GM21367 (cell line): ENCODE results near the gene DDHD1.
"Not testable (repeated sequence)": the region's sequence is repeated elsewhere in the genome, so short reads cannot be mapped to it uniquely, and the experiment has no call there.

ENCODE experiments used
- ATAC-seq: cut with Tn5 transposase; IDR thresholded peaks from one replicate; pipeline ENCODE4 v1.9.1; 2021; ENCODE audit not compliant: unreplicated experiment

The DDHD1 gene

GRCh38 chr14:53152184-53152886 is 788 bp downstream of the DDHD1 start:
- ATAC-seq, result peak; percentile 13

DNA sequence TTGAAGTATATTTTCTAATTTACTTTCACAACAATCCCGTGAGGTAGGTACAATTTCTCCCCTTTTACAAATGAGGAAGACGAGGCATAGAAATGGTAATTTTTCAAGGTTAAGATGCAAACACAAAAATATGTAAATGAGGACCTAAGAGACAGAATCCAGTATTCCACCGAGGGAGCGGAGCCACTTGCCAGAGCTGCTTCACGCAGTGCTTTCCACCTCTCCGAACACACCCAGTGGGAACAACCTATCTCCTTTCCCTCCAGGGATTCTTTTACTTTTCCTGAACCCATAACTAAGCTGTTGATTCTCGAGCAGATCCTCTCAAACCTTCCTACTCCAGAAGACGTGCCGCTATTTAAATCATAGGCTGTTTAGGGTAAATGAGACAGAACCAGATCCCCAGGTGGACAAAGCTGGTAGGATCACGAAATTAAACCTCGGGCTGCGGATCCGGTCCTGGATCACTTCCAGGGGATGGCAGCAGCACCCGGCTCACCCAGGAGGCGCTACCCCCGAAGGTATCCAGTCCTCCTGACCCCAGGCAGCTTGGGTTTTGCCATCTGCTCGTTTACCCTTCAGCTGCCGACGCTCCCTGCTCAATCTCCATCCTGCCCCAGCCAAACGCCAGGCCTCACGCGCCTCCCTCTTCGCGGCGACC is 1.5 kb downstream of the DDHD1 start:
- no peak for ATAC-seq

- ATAC-seq, result no peak
Observed at GRCh38 chr14:53149668-53150316, 3.3 kb downstream of the DDHD1 start.

- no peak for ATAC-seq
Observed at GRCh38 chr14:53148671-53149070, 4.5 kb downstream of the DDHD1 start.

- no peak for ATAC-seq
Observed at GRCh38 chr14:53147893-53148292, 5.2 kb downstream of the DDHD1 start.

GRCh38 chr14:53147208-53147607 is 5.9 kb downstream of the DDHD1 start:
- peak; percentile 37 for ATAC-seq

GRCh38 chr14:53146739-53147138 is 6.4 kb downstream of the DDHD1 start:
- no peak for ATAC-seq

- peak; percentile 59 for ATAC-seq
Observed at GRCh38 chr14:53144244-53144643, 8.9 kb downstream of the DDHD1 start.

DNA sequence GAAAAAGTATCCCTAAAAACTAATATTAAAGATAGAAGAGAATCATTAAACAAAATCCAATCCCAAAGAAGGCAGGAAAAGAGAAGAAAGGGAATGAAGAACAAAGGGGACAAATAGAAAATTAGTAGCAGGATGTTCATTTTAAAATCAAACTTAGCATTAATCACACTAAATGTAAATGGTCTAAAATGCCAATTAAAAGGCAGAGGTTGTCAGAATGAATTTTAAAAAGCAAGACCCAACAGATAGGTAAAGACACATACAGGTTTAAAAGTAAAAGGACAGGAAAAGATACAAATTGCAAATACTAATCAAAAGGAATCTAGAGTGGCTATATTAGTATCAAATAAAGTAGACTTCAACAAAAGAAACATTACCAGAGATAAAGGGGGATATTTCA is 12.5 kb downstream of the DDHD1 start:
- ATAC-seq, result no peak

DNA sequence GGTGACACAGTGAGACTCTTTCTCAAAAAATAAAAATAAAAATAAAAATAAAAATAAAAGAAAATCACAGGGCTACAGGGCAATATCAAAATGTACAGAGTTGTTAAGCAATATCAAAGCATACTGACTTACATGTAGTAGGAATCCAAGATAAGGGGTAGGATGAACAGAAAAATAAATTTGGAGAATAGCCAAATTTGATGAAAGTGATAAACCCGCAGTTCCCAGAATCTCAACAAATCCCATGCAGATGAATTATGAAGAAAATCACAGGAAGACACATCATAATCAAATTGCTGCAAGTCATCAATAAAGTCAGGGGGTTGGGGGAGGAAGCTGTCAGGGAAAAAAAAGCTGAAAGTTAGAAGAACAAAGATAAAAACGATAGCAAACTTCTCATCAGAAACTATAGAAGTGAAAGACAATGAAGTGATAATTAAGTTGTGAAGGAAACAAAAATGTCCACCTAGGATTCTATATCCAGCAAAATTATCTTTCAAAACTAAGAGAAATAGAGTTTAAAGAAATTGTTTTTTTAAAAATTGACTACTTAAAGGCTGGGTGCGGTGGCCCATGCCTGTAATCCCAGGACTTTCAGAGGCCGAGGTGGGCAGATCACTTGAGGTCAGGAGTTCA is 15.4 kb downstream of the DDHD1 start:
- no peak for ATAC-seq

- not testable (repeated sequence) for ATAC-seq
Observed at GRCh38 chr14:53130491-53130890, 22.6 kb downstream of the DDHD1 start.

DNA sequence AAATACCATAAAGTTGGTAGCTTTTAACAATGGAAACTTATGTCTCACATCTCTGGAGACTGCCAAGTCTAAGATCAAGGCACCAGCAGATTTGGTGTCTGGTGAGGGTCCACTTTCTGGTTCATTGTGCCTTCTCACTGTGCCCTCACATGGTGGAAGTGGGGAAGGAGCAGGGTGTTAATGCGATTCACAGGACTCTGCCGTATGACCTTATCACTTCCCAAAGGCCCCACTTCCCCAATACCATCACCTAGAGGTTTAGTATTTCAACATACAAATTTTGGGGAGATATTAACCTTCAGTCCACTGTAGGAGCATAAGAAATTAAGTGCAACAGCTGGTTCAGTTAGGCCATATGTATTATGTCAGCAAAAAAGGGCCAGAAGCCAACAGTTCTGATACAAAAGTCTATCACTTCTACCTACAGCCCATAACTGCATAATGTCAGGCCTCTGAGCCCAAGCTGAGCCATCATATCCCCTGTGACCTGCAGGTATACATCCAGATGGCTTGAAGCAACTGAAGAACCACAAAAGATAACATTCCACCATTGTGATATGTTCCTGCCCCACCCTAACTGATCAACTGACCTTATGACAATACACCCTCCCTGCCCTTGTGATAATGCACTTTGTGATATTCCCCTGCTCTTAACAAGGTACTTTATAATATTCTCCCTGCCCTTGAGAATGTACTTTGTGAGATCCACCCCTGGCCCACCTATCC is 24.7 kb downstream of the DDHD1 start:
- no peak for ATAC-seq

DNA sequence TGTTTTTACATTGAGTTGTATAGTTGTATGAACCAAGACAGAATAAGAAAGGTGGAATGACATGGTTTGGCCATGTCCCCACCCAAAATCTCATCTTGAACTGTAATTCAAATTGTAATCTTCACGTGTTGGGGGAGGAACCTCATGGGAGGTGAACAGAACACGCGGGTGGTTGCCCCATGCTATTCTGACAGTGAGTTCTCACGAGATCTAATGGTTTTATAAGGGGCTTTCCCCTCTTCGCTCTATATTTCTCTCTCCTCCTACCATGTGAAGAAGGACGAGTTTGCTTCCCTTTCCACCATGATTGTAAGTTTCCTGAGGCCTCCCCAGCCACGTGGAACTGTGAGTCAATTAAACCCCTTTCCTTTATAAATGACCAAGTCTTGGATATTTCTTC is 25.3 kb downstream of the DDHD1 start:
- ATAC-seq, result no peak

- no peak for ATAC-seq
Observed at GRCh38 chr14:53127151-53127550, 26.0 kb downstream of the DDHD1 start.

DNA sequence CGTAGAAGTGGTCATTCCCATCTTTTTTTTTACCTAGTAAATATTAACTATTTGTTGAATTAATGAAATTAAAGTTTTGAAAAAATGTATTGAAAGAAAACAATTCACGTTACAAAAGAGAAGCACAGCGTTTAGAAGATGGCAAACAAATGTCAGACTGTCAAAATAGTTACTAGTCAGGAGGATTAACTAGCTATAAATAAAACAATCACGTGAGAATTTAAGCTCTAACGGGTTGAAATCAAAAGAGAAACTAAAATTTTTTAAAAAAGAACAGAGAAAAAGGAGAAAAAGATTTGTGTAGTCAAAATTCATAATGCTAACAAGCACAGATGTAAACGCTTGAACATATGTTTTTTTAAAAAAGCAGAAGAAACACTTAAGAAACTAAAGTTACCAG is 26.4 kb downstream of the DDHD1 start:
- peak; percentile 54 for ATAC-seq

DNA sequence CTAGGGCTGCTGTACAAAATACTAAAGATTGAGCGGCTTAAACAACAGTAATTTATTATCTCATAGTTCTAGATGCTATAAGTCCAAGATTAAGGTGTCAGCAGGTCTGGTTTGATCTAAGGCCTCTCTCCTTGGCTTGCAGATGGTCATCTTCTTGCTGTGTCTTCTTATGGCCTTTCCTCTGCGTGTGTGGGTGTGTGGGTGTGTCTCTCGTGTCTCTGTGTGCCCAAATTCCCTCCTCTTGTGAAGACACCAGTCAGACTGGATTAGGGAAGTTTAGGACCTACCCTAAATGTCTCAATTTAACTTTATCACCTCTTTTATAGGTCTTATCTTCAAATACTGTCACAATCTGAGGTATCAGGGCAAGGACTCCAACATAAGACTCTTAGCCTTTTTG is 28.3 kb downstream of the DDHD1 start:
- ATAC-seq, result no peak

DNA sequence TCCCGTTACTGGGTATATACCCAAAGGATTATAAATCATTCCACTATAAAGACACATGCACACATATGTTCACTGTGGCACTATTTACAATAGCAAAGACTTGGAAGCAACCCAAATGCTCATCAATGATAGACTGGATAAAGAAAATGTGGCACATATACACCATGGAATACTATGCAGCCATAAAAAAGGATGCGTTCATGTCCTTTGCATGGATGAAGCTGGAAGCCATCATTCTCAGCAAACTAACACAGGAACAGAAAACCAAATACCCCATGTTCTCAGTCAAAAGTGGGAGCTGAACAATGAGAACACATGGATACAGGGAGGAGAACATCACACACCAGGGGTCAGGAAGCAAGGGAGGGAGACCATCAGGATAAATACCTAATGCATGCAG is 31.7 kb downstream of the DDHD1 start:
- not testable (repeated sequence) for ATAC-seq

GRCh38 chr14:53117479-53117878 is 35.6 kb downstream of the DDHD1 start:
- not testable (repeated sequence) for ATAC-seq

GRCh38 chr14:53113989-53114388 is 39.1 kb downstream of the DDHD1 start:
- ATAC-seq, result no peak

GRCh38 chr14:53110096-53110495 is 43.0 kb downstream of the DDHD1 start:
- ATAC-seq, result no peak
